ENCODE results near the gene ZNF692. TPM values are rescaled to one million over a fixed set of nuclear protein-coding genes. Genes with fewer than 3 reads are reported as not detected.
A peak's percentile ranks its signal among the peaks of the same experiment; 100 is the strongest.

ZNF692 gene
- total RNA-seq, 1 experiment from 2014 or later: 40.1 TPM

GRCh38 chr1:248872752-248873408 lies 14.0 kb upstream of the ZNF692 start:
- DNase-seq: peak; percentile 91
- Histone ChIP-seq H3K79me1 (ENCODE audit: insufficient read depth, low read depth, low read length, poor library complexity, severe bottlenecking) (no peaks in the 10 kb centered on the region), H4K8ac (replicated peaks; ENCODE audit: insufficient read length, low read depth, low read length) (no peak overlapping the region), H2AK5ac (ENCODE audit: insufficient read length, low read length) (no peak overlapping the region), H3K9ac (ENCODE audit: extremely low read depth, insufficient read length, low read length) (peak overlapping the region; percentile 74), H3K9me3 (ENCODE audit: control insufficient read depth, low read depth, low read length) (no peaks in the 10 kb centered on the region), H4K20me1 (ENCODE audit: control insufficient read depth, insufficient read depth, insufficient read length) (no peaks in the 10 kb centered on the region), H3K23ac (ENCODE audit: insufficient read length, low read depth, low read length) (no peak overlapping the region), H2BK15ac (ENCODE audit: low read depth, low read length) (no peak overlapping the region), H3K14ac (ENCODE audit: insufficient read depth, low read length) (peak overlapping the region; percentile 28; the same call in 1 of the 2 replicates), H3K27ac (ENCODE audit: insufficient read length, low read depth, low read length) (peak overlapping the region; percentile 3), H2BK12ac (ENCODE audit: insufficient read length, low read depth, low read length) (no peak overlapping the region), H3K23me2 (ENCODE audit: insufficient read length, low read depth, low read length, poor library complexity, severe bottlenecking) (no peaks in the 10 kb centered on the region), H2BK20ac (ENCODE audit: low read depth, low read length, poor library complexity, severe bottlenecking) (no peak overlapping the region), H3K4me1 (ENCODE audit: insufficient read depth, low read length) (no peaks in the 10 kb centered on the region), H4K5ac (ENCODE audit: insufficient read length, low read depth, low read length) (no peak overlapping the region), H2BK5ac (ENCODE audit: insufficient read length, low read length) (no peak overlapping the region), H3T11ph (ENCODE audit: low read length) (no peak overlapping the region), H2BK120ac (ENCODE audit: low read depth, low read length, poor library complexity, severe bottlenecking) (no peak overlapping the region), H3K27me3 (ENCODE audit: insufficient read depth, low read length) (no peaks in the 10 kb centered on the region), H3K56ac (ENCODE audit: insufficient read length, low read depth, low read length) (no peak overlapping the region), H4K91ac (ENCODE audit: insufficient read length, low read depth, low read length) (no peak overlapping the region), H3K79me2 (ENCODE audit: insufficient read depth, low read length) (no peaks in the 10 kb centered on the region), H2AFZ (ENCODE audit: low read length) (peak overlapping the region; percentile 0), H3K4me2 (ENCODE audit: insufficient read depth, insufficient read length, low read length) (peak overlapping the region; percentile 61), H3K18ac (ENCODE audit: insufficient read length, low read depth, low read length) (peak overlapping the region; percentile 46), H3K4ac (ENCODE audit: low read depth, low read length) (no peak overlapping the region)
- WGBS (ENCODE audit: extremely low coverage, insufficient read length, low lambda C conversion rate): no CpG with 5 or more reads among the region's 31 CpGs
- H3K36me3 Mint-ChIP-seq (ENCODE audit: insufficient read depth in 1 of 3, low read depth in 3 of 3): no peaks in the 10 kb centered on the region; a peak in 1 of 7 replicates
- H3K4me1 Mint-ChIP-seq: peaks cover 5 to 11% of the 10 kb centered on the region in 2 experiments; a peak in 2 of 4 replicates
- no peak for TF ChIP-seq CTCF (conservative IDR thresholded peaks at IDR 0.05)
- H3K27ac Mint-ChIP-seq: peak overlapping the region; percentile 97 to 98 (median 97)
- peak overlapping the region; percentile 95 to 97 for H3K4me3 Mint-ChIP-seq
- peaks cover 9% of the 10 kb centered on the region for H3K27me3 Mint-ChIP-seq (ENCODE audit: low read depth)
- H3K9me3 Mint-ChIP-seq: peaks cover 2 to 7% of the 10 kb centered on the region in 2 experiments; a peak in 2 of 5 replicates

Measured in H9 (cell line).